Fibroblast of peridontal ligament (primary cell): ENCODE results near the gene TLK2.
"Not testable (repeated sequence)": the region's sequence is repeated elsewhere in the genome, so short reads cannot be mapped to it uniquely, and the experiment has no call there.

ENCODE experiments used
- DNase-seq: peaks from one replicate; pipeline ENCODE4 v3.0.0-alpha.2; 2010; ENCODE audit errors: extremely low read depth

TLK2 gene

GRCh38 chr17:62600805-62601204, 122.2 kb downstream of the TLK2 start:
- DNase-seq = no peak

GRCh38 chr17:62601471-62601870, 122.8 kb downstream of the TLK2 start:
- DNase-seq = peak; percentile 62

GRCh38 chr17:62603783-62604182, 125.2 kb downstream of the TLK2 start:
- DNase-seq = not testable (repeated sequence)

GRCh38 chr17:62605588-62605987, 127.0 kb downstream of the TLK2 start:
- DNase-seq = no peak

- no peak for DNase-seq
Measured at GRCh38 chr17:62611292-62611691, 132.7 kb downstream of the TLK2 start.

GRCh38 chr17:62611728-62612127, 133.1 kb downstream of the TLK2 start:
- no peak for DNase-seq

GRCh38 chr17:62612289-62612688, 133.7 kb downstream of the TLK2 start:
- DNase-seq = not testable (repeated sequence)

GRCh38 chr17:62613095-62613494, 134.5 kb downstream of the TLK2 start:
- not testable (repeated sequence) for DNase-seq

- peak; percentile 98 for DNase-seq
Measured at GRCh38 chr17:62614142-62614541, 135.5 kb downstream of the TLK2 start.

GRCh38 chr17:62615503-62615902, 136.9 kb downstream of the TLK2 start:
- no peak for DNase-seq

- DNase-seq = no peak
Measured at GRCh38 chr17:62616993-62617893, 138.6 kb downstream of the TLK2 start.

GRCh38 chr17:62617894-62618472, 139.4 kb downstream of the TLK2 start:
- DNase-seq = peak; percentile 62

GRCh38 chr17:62618647-62619416, 140.2 kb downstream of the TLK2 start:
- DNase-seq = no peak

- no peak for DNase-seq
Measured at GRCh38 chr17:62619417-62620155, 141.0 kb downstream of the TLK2 start.

GRCh38 chr17:62621223-62621622, 142.6 kb downstream of the TLK2 start:
- no peak for DNase-seq

- no peak for DNase-seq
Measured at GRCh38 chr17:62625184-62625869, 146.7 kb downstream of the TLK2 start.

- DNase-seq = no peak
Measured at GRCh38 chr17:62625870-62626200, 147.2 kb downstream of the TLK2 start.

GRCh38 chr17:62626719-62627218, 148.1 kb downstream of the TLK2 start:
- DNase-seq = peak; percentile 90

GRCh38 chr17:62627219-62627903, 148.7 kb downstream of the TLK2 start, which contains the start of gene MRC2:
MRC2 (plus strand) TSS chr17:62627670; CDS start chr17:62627803, 133 bp downstream.
- DNase-seq = peak; percentile 67

GRCh38 chr17:62627904-62628633, 149.4 kb downstream of the TLK2 start:
- DNase-seq = peak; percentile 80
